Stomach (tissue), 9 donors: Measurements from ENCODE around the gene PYGM. TPM values are rescaled to one million over a fixed set of nuclear protein-coding genes. Genes with fewer than 3 reads are reported as not detected.

Experiments used
- DNase-seq, 2 donors: peaks; one replicate each; pipeline versions ENCODE4 v3.0.0 to v3.0.0-alpha.2; 2013 to 2019
- H3K27ac ChIP-seq, 5 donors: fragments of 200-600 bp in 4 of 5; sonication (generic) in 4 of 5; one replicate each; pipeline ENCODE4 v1.5.1; 2013 to 2019; ENCODE audit warnings: mild to moderate bottlenecking in 1 of 5, moderate library complexity in 1 of 5
- H3K27me3 ChIP-seq, 3 donors: fragments of 200-600 bp; sonication (generic); one replicate each; pipeline ENCODE4 v1.5.1; 2017 to 2019; ENCODE audit warnings: mixed run types in 1 of 3
- H3K36me3 ChIP-seq, 4 donors: fragments of 200-600 bp; sonication (generic); 1 replicate in 3 of 4; 2 replicates in 1 of 4; pipeline ENCODE4 v1.5.1; 2016 to 2019
- H3K4me1 ChIP-seq, 4 donors: fragments of 200-600 bp; sonication (generic); one replicate each; pipeline ENCODE4 v1.5.1; 2016 to 2019
- H3K4me3 ChIP-seq, 4 donors: fragments of 200-600 bp; sonication (generic) in 3 of 4; one replicate each; pipeline ENCODE4 v1.5.1; 2016 to 2019; ENCODE audit warnings: mild to moderate bottlenecking in 1 of 4
- H3K9me3 ChIP-seq, 4 donors: fragments of 200-600 bp; sonication (generic); one replicate each; pipeline ENCODE4 v1.5.1; 2016 to 2019
- CTCF ChIP-seq, 7 experiments: fragments of 450-650 bp in 4 of 7; fragments of 200-600 bp in 3 of 7; sonication (generic) in 3 of 7; IDR thresholded peaks; one replicate each; pipeline ENCODE4 v1.5.1; 2016 to 2019; ENCODE audit warnings: antibody characterized with exemption in 7 of 7, control low read depth in 2 of 7, mild to moderate bottlenecking in 1 of 7
- EP300 ChIP-seq: sonication (generic); formaldehyde crosslinking; IDR thresholded peaks from one replicate; pipeline ENCODE4 v1.6.1; 2017; ENCODE audit warnings: antibody characterized with exemption
- POLR2A ChIP-seq, 4 donors: fragments of 450-650 bp; IDR thresholded peaks; one replicate each; pipeline ENCODE4 v1.6.1; 2016; ENCODE audit warnings: antibody characterized with exemption in 4 of 4, control low read depth in 2 of 4, mild to moderate bottlenecking in 1 of 4, moderate library complexity in 1 of 4
- POLR2AphosphoS5 ChIP-seq, 3 donors: sonication (generic); formaldehyde crosslinking; IDR thresholded peaks; one replicate each; pipeline ENCODE4 v1.6.1; 2016; ENCODE audit warnings: antibody characterized with exemption in 3 of 3
- WGBS, 5 donors: extraction: QIAGEN DNeasy Blood & Tissue Kit in 3 of 5; methylation state at CpG; one replicate each; pipeline versions ENCODE4 v1.1.5 to v1.1.7; 2013 to 2018; 5-methylcytosine and 5-hydroxymethylcytosine counted together
- intact Hi-C: fragments of 100-400 bp; cut with DNase I; formaldehyde crosslinking; loops from one replicate; pipeline ENCODE4 v1.15.1; 2023; ENCODE audit warnings: low total_unique reads
- polyA plus RNA-seq, 3 donors: library from polyadenylated mRNA; stranded (reverse); fragments of 200-250 nt; gene quantifications; one replicate each; pipeline ENCODE4 v1.2.3, GENCODE V29; 2013
- total RNA-seq, 5 donors: library from RNA; depleted of rRNA; stranded (reverse); fragments of >200 nt; gene quantifications; one replicate each; pipeline versions ENCODE4 v1.1.0 to v1.2.3, GENCODE V29; 2014 to 2016
- donor health status: healthy with polysubstance abuse.
- donor health status: Bipolar disorder and iron deficiency.
- donor health status: healthy.

PYGM gene
- total and polyA plus RNA-seq, 8 donors = 0.37 to 3.5 (median 1.8) TPM; not detected in 1

GRCh38 chr11:64777449-64778222, 17.9 kb upstream of the PYGM start:
- TF ChIP-seq POLR2AphosphoS5 (IDR thresholded peaks at IDR 0.05) (peak in 1 of 3 donors; percentile 34), CTCF (IDR thresholded peaks at IDR 0.05) (no peak)
- Histone ChIP-seq H3K9me3 (no peaks in the 10 kb centered on the region), H3K27ac (peak overlapping the region; percentile 99 to 100 (median 100)), H3K4me3 (peak overlapping the region; percentile 93 to 99 (median 96)), H3K4me1 (peaks cover 35 to 56% (median 47%) of the 10 kb centered on the region in 4 donors), H3K27me3 (no peaks in the 10 kb centered on the region), H3K36me3 (peaks cover 41 to 48% (median 43%) of the 10 kb centered on the region in 4 donors)
- DNase-seq = peak; percentile 85 to 96
- 0 to 1% (median 1%) methylated on average over 31 to 98 of the region's 98 CpGs for WGBS, 5 donors
- intact Hi-C loops = no loop called here

- Histone ChIP-seq H3K4me3 (peak overlapping the region; percentile 93 to 99 (median 96)), H3K4me1 (peaks cover 43 to 62% (median 54%) of the 10 kb centered on the region in 4 donors), H3K9me3 (no peaks in the 10 kb centered on the region), H3K27me3 (no peaks in the 10 kb centered on the region), H3K36me3 (peaks cover 49 to 56% (median 50%) of the 10 kb centered on the region in 4 donors), H3K27ac (peak overlapping the region in 4 of 5 donors; percentile 80 to 100 (median 100))
- 2 to 12% (median 7%) methylated on average over 3 of the region's 3 CpGs for WGBS, 5 donors
- TF ChIP-seq POLR2A (IDR thresholded peaks at IDR 0.05) = no peak
- no peak for TF ChIP-seq EP300
- TF ChIP-seq CTCF (IDR thresholded peaks at IDR 0.05) = no peak
- TF ChIP-seq POLR2AphosphoS5 (IDR thresholded peaks at IDR 0.05) = no peak
- DNase-seq = no peak
- intact Hi-C loops = no loop called here
Observed at GRCh38 chr11:64776875-64777274, 17.1 kb upstream of the PYGM start.

GRCh38 chr11:64776425-64776824, 16.7 kb upstream of the PYGM start:
- Histone ChIP-seq H3K27ac (peak overlapping the region in 2 of 5 donors; percentile 80 to 100), H3K36me3 (peaks cover 53 to 60% (median 55%) of the 10 kb centered on the region in 4 donors), H3K27me3 (no peaks in the 10 kb centered on the region), H3K9me3 (no peaks in the 10 kb centered on the region), H3K4me3 (peak overlapping the region; percentile 93 to 99 (median 96)), H3K4me1 (peaks cover 47 to 66% (median 58%) of the 10 kb centered on the region in 4 donors)
- intact Hi-C loops = no loop called here
- no peak for DNase-seq
- WGBS, 5 donors = 33 to 51% (median 38%) methylated on average over 6 of the region's 6 CpGs
- TF ChIP-seq POLR2AphosphoS5 (IDR thresholded peaks at IDR 0.05) = no peak
- no peak for TF ChIP-seq POLR2A (IDR thresholded peaks at IDR 0.05)
- TF ChIP-seq EP300 = no peak
- TF ChIP-seq CTCF (IDR thresholded peaks at IDR 0.05) = no peak

GRCh38 chr11:64774144-64774543, 14.4 kb upstream of the PYGM start:
- Histone ChIP-seq H3K27ac (no peak overlapping the region), H3K4me3 (no peak overlapping the region), H3K9me3 (no peaks in the 10 kb centered on the region), H3K27me3 (no peaks in the 10 kb centered on the region), H3K36me3 (peaks cover 76 to 83% (median 78%) of the 10 kb centered on the region in 4 donors), H3K4me1 (peaks cover 44 to 67% (median 56%) of the 10 kb centered on the region in 4 donors)
- TF ChIP-seq EP300 (no peak), CTCF (IDR thresholded peaks at IDR 0.05) (no peak), POLR2A (IDR thresholded peaks at IDR 0.05) (no peak), POLR2AphosphoS5 (IDR thresholded peaks at IDR 0.05) (no peak)
- no peak for DNase-seq
- intact Hi-C loops = no loop called here
- 57 to 70% (median 64%) methylated on average over 5 of the region's 5 CpGs for WGBS, 5 donors
